CD4-positive, alpha-beta T cell (primary cell): Measurements from ENCODE around the gene BTNL9. TPM values are rescaled to one million over a fixed set of nuclear protein-coding genes. Genes with fewer than 3 reads are reported as not detected.

Experiments used
- ATAC-seq: fragments of 200-7000 bp; cut with Tn5 transposase; one replicate; pipeline ENCODE4 v1.10.0; 2022; ENCODE audit warnings: mild to moderate bottlenecking; ENCODE audit not compliant: poor library complexity
- CTCF ChIA-PET: fragments of 350-600 bp; sonication (Branson Sonifier 250); formaldehyde crosslinking; loops from one replicate; lab custom pipeline; 2021; ENCODE audit warnings: antibody characterized with exemption, inconsistent platforms; lab: Charles Lee
- POLR2A ChIA-PET: fragments of 350-600 bp; sonication (Branson Sonifier 250); formaldehyde crosslinking; loops from one replicate; lab custom pipeline; 2021; ENCODE audit warnings: antibody characterized with exemption, inconsistent platforms; lab: Charles Lee
- DNase-seq, 14 experiments: peaks; one replicate each; pipeline ENCODE4 v3.0.0-alpha.2; 2013 to 2020; ENCODE audit warnings: mixed read lengths in 2 of 14
- H3K27ac ChIP-seq, 2 donors: one replicate each; pipeline versions ENCODE4 v1.5.1 to v1.7.0; 2013; ENCODE audit warnings: low read length in 2 of 2, low read depth in 1 of 2, mild to moderate bottlenecking in 1 of 2
- H3K27me3 ChIP-seq, 2 experiments: 1 replicate in 1 of 2; 2 replicates in 1 of 2; pipeline versions ENCODE4 v1.6.1 to v1.7.0; 2013; ENCODE audit warnings: low read length in 2 of 2, control low read depth in 1 of 2, mild to moderate bottlenecking in 1 of 2, moderate library complexity in 1 of 2; ENCODE audit not compliant: insufficient read depth in 2 of 2, control insufficient read depth in 1 of 2
- H3K36me3 ChIP-seq: one replicate; pipeline ENCODE4 v1.6.1; 2013; ENCODE audit warnings: low read length, control low read depth; ENCODE audit not compliant: insufficient read depth
- H3K4me1 ChIP-seq: one replicate; pipeline ENCODE4 v1.6.1; 2013; ENCODE audit warnings: low read length, control low read depth; ENCODE audit not compliant: insufficient read depth
- H3K4me3 ChIP-seq: one replicate; pipeline ENCODE4 v1.5.1; 2013; ENCODE audit warnings: mild to moderate bottlenecking, low read length, moderate library complexity
- H3K9me3 ChIP-seq, 2 experiments: 1 replicate in 1 of 2; 2 replicates in 1 of 2; pipeline versions ENCODE4 v1.6.1 to v1.7.0; 2013; ENCODE audit warnings: low read length in 2 of 2, mild to moderate bottlenecking in 2 of 2, control low read depth in 1 of 2, moderate library complexity in 1 of 2; ENCODE audit not compliant: control insufficient read depth in 1 of 2, insufficient read depth in 1 of 2
- H3K27ac Mint-ChIP-seq: one replicate; pipeline ENCODE4 v1.8.0; 2020; ENCODE audit warnings: mixed read lengths
- H3K27me3 Mint-ChIP-seq: one replicate; pipeline ENCODE4 v1.8.0; 2021; ENCODE audit warnings: mixed read lengths
- H3K36me3 Mint-ChIP-seq: one replicate; pipeline ENCODE4 v1.8.0; 2021; ENCODE audit warnings: low read depth, mixed read lengths
- H3K4me1 Mint-ChIP-seq: one replicate; pipeline ENCODE4 v1.8.0; 2021; ENCODE audit warnings: low read depth, mixed read lengths
- H3K4me3 Mint-ChIP-seq: one replicate; pipeline ENCODE4 v1.8.0; 2020; ENCODE audit warnings: mild to moderate bottlenecking, mixed read lengths
- H3K9me3 Mint-ChIP-seq: one replicate; pipeline ENCODE4 v1.8.0; 2020; ENCODE audit warnings: mixed read lengths
- intact Hi-C, 2 experiments: fragments of 100-400 bp; cut with DNase I in 1 of 2; cut with micrococcal nuclease in 1 of 2; formaldehyde crosslinking; loops; one replicate each; pipeline versions ENCODE4 v1.15.1 to v1.9.0; 2023 to 2025; cut with DNase I, micrococcal nuclease
- polyA plus RNA-seq, 2 donors: library from polyadenylated mRNA; unstranded; fragments of 120-200 nt; gene quantifications; one replicate each; pipeline ENCODE4 v1.2.1, GENCODE V29; 2013
- total RNA-seq, 174 experiments: library from RNA in 2 of 174; stranded (reverse) in 2 of 174; gene quantifications; one replicate each; pipeline ENCODE4 v1.2.3 and lab custom pipeline; 2021 to 2026
- TF ChIP-seq, protein P1 (sequence below): fragments of 200-600 bp; IDR thresholded peaks from one replicate; pipeline ENCODE4 v1.8.0; 2022; ENCODE audit warnings: antibody characterized with exemption, mild to moderate bottlenecking

The BTNL9 gene
- total RNA-seq = not detected
- 0.06 TPM for polyA plus RNA-seq (2013, experiment 1 of 2)
- 0.20 TPM for polyA plus RNA-seq (2013, experiment 2 of 2)
- 0 to 0.42 (median 0.06) reads per million in 172 experiments for total RNA-seq (lab: John Stamatoyannopoulos, UW)

DNA sequence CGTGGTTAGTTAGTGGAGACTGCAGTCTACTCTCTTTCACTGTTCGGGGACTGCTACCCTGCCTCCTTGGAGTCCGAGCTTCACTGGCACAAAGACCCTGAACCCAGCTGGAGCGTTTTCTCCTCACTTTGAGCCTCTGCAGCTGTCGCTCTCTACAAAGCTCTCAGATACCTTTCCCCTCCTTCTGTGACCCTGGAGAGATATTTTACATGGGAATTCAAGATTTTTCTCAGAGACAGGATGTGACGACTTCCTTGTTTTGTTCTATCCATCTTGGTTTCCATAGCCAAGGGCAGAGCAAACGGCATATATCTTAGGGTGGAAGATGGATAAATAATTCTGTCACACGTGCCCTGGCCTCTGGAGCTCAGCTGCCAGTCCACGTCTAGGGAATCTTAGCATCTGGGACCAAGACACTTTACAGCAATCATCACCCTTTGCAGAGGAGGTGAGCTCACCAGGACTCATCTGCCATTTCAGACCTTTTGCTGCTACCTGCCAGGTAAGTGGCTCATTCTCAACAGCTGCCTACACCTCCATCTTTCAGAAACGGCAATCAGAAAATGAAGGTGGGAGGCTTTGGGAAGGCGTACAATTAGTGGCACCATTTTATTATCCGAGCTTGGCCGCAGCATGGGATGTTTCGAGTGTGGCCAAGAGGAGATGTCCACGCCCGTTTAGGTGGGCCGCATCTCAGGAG is at the start of gene BTNL9:
TSS of gene BTNL9 (plus strand) at position 336 of the 700 bp plus-strand sequence. CDS start 5,224 bp downstream, outside the sequence.
- H3K36me3 Mint-ChIP-seq = no peaks in the 10 kb centered on the region
- H3K27ac Mint-ChIP-seq = no peak within 1 kb of the TSS
- no peaks in the 10 kb centered on the region for H3K36me3 ChIP-seq
- ChIA-PET CTCF (no interaction called here), POLR2A (interaction anchor here (0.6 kb wide), 1 partner anchor 17 kb away, joined by 3 read pairs; no protein-coding TSS in a partner anchor)
- H3K4me1 Mint-ChIP-seq = no peaks in the 10 kb centered on the region
- H3K9me3 Mint-ChIP-seq = no peaks in the 10 kb centered on the region
- H3K27me3 ChIP-seq = peaks cover 19 to 32% of the 10 kb centered on the region in 2 experiments
- H3K4me3 Mint-ChIP-seq = no peak within 1 kb of the TSS
- no peak for DNase-seq
- no peaks in the 10 kb centered on the region for H3K4me1 ChIP-seq
- H3K4me3 ChIP-seq = no peak within 1 kb of the TSS
- no peak for ATAC-seq
- H3K9me3 ChIP-seq = peaks cover 0 to 8% of the 10 kb centered on the region in 2 experiments
- intact Hi-C loops = no loop called here
- peaks cover 39% of the 10 kb centered on the region for H3K27me3 Mint-ChIP-seq
- TF ChIP-seq, protein P1, sequence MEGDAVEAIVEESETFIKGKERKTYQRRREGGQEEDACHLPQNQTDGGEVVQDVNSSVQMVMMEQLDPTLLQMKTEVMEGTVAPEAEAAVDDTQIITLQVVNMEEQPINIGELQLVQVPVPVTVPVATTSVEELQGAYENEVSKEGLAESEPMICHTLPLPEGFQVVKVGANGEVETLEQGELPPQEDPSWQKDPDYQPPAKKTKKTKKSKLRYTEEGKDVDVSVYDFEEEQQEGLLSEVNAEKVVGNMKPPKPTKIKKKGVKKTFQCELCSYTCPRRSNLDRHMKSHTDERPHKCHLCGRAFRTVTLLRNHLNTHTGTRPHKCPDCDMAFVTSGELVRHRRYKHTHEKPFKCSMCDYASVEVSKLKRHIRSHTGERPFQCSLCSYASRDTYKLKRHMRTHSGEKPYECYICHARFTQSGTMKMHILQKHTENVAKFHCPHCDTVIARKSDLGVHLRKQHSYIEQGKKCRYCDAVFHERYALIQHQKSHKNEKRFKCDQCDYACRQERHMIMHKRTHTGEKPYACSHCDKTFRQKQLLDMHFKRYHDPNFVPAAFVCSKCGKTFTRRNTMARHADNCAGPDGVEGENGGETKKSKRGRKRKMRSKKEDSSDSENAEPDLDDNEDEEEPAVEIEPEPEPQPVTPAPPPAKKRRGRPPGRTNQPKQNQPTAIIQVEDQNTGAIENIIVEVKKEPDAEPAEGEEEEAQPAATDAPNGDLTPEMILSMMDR = no peak
- no peak within 1 kb of the TSS for H3K27ac ChIP-seq

DNA sequence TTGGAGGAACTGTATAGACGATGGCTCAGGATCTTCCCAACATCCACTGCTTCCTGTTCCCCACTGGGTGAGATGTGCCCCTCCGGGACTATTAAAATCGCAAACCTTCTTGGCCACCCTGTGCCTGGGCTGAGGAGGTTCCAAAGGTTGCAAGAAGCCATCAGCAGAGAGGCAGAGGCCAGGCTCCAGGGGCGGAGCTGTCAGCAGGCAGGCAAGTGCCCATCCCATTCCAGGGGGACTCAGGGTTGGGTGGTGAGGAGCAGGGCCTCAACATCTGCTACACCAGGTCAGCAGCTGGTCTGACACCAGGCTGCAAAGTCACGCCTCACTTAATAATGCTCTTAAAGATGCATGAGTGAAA is 49.2 kb upstream of the BTNL9 start:
- Mint-ChIP-seq H3K27me3 (peaks cover 41% of the 10 kb centered on the region), H3K9me3 (peaks cover 5% of the 10 kb centered on the region), H3K36me3 (no peaks in the 10 kb centered on the region), H3K4me3 (no peak overlapping the region), H3K27ac (no peak overlapping the region), H3K4me1 (no peaks in the 10 kb centered on the region)
- DNase-seq (no peak), ATAC-seq (no peak)
- no peaks in the 10 kb centered on the region for H3K4me1 ChIP-seq
- peaks cover 0 to 10% of the 10 kb centered on the region in 2 experiments for H3K27me3 ChIP-seq
- H3K36me3 ChIP-seq = no peaks in the 10 kb centered on the region
- H3K4me3 ChIP-seq = no peak overlapping the region
- ChIA-PET POLR2A (no interaction called here), CTCF (no interaction called here)
- intact Hi-C loops = no loop called here
- TF ChIP-seq, protein P1 = no peak
- peaks cover 0 to 6% of the 10 kb centered on the region in 2 experiments for H3K9me3 ChIP-seq
- H3K27ac ChIP-seq = no peak overlapping the region

DNA sequence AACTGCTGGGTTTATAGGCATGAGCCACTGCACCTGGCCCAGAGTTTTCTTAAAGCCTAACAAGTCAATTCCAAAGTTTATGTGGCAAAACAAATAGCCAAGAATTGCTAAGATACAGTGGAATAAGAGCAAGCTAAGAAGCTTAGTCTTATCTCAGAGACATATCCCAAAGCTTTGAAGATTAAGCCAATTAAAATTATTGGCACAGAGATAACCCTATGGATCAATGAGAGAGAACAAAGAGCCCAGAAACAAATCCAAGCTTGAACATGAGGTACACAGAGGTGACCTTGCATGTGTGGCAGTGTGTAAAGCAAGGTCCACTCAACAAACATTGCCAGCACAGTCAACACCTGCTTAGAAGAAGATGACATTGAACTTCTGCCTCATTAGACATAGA is 38.1 kb upstream of the BTNL9 start:
- POLR2A ChIA-PET = no interaction called here
- no peaks in the 10 kb centered on the region for H3K36me3 ChIP-seq
- H3K9me3 ChIP-seq = no peaks in the 10 kb centered on the region
- H3K27ac ChIP-seq = no peak overlapping the region
- no peak for DNase-seq
- peaks cover 32% of the 10 kb centered on the region for H3K27me3 Mint-ChIP-seq
- CTCF ChIA-PET = no interaction called here
- peaks cover 13 to 14% of the 10 kb centered on the region in 2 experiments for H3K27me3 ChIP-seq
- intact Hi-C loops = no loop called here
- ATAC-seq = no peak
- no peak overlapping the region for H3K4me3 Mint-ChIP-seq
- no peak overlapping the region for H3K4me3 ChIP-seq
- no peaks in the 10 kb centered on the region for H3K4me1 ChIP-seq
- H3K36me3 Mint-ChIP-seq = no peaks in the 10 kb centered on the region
- H3K9me3 Mint-ChIP-seq = no peaks in the 10 kb centered on the region
- no peak overlapping the region for H3K27ac Mint-ChIP-seq
- no peaks in the 10 kb centered on the region for H3K4me1 Mint-ChIP-seq
- TF ChIP-seq, protein P1 = no peak
